HG03064 (cell line): Measurements from ENCODE around the gene PHF24.
A peak's percentile ranks its signal among the peaks of the same experiment; 100 is the strongest.
"Not testable (repeated sequence)": the region's sequence is repeated elsewhere in the genome, so short reads cannot be mapped to it uniquely, and the experiment has no call there.

Source experiments
- ATAC-seq: cut with Tn5 transposase; IDR thresholded peaks from one replicate; pipeline ENCODE4 v1.9.1; 2021; ENCODE audit warnings: low read depth; ENCODE audit not compliant: unreplicated experiment

Gene PHF24

GRCh38 chr9:34957492-34958410 lies at the start of gene PHF24:
Gene PHF24 (plus strand): TSS chr9:34958285. CDS start chr9:34971299, 13,014 bp downstream.
- no peak for ATAC-seq

GRCh38 chr9:34927061-34927460 lies 31.0 kb upstream of the PHF24 start:
- ATAC-seq = no peak

GRCh38 chr9:34928921-34929320 lies 29.2 kb upstream of the PHF24 start:
- no peak for ATAC-seq

GRCh38 chr9:34929506-34930102 lies 28.5 kb upstream of the PHF24 start:
- no peak for ATAC-seq

GRCh38 chr9:34939989-34940388 lies 18.1 kb upstream of the PHF24 start:
- not testable (repeated sequence) for ATAC-seq

- no peak for ATAC-seq
These were observed 9.6 kb upstream of the PHF24 start for GRCh38 chr9:34948451-34948850.

GRCh38 chr9:34954225-34954624 lies 3.9 kb upstream of the PHF24 start:
- no peak for ATAC-seq

GRCh38 chr9:34956066-34956465 lies 2.0 kb upstream of the PHF24 start:
- not testable (repeated sequence) for ATAC-seq

- ATAC-seq = peak; percentile 56
These were observed 1.4 kb upstream of the PHF24 start for GRCh38 chr9:34956648-34957047.

GRCh38 chr9:34958411-34958982 lies 412 bp downstream of the PHF24 start:
- ATAC-seq = no peak

GRCh38 chr9:34959461-34959860 lies 1.4 kb downstream of the PHF24 start:
- ATAC-seq = no peak

- ATAC-seq = no peak
These were observed 3.7 kb downstream of the PHF24 start for GRCh38 chr9:34961574-34962490.

GRCh38 chr9:34962546-34962945 lies 4.5 kb downstream of the PHF24 start:
- ATAC-seq = no peak

GRCh38 chr9:34963552-34963951 lies 5.5 kb downstream of the PHF24 start:
- no peak for ATAC-seq

GRCh38 chr9:34964458-34964857 lies 6.4 kb downstream of the PHF24 start:
- no peak for ATAC-seq

- ATAC-seq = no peak
These were observed 13.2 kb downstream of the PHF24 start for GRCh38 chr9:34971146-34971811.

- no peak for ATAC-seq
These were observed 16.6 kb downstream of the PHF24 start for GRCh38 chr9:34974664-34975063.

- no peak for ATAC-seq
These were observed 18.4 kb downstream of the PHF24 start for GRCh38 chr9:34976441-34976840.

GRCh38 chr9:34976992-34977391 lies 18.9 kb downstream of the PHF24 start:
- ATAC-seq = no peak

GRCh38 chr9:34980181-34980761 lies 22.2 kb downstream of the PHF24 start:
- ATAC-seq = no peak
